Liver (tissue), 3 donors: ENCODE measurements around the gene ZNF627.

Experiments
- GABPA ChIP-seq, 2 donors: IDR thresholded peaks in 1 of 2; conservative IDR thresholded peaks in 1 of 2; 2 replicates each; pipeline ENCODE4 v1.6.1; 2016; ENCODE audit warnings: antibody characterized with exemption in 2 of 2, mild to moderate bottlenecking in 1 of 2, moderate library complexity in 1 of 2
- JUND ChIP-seq, 2 donors: IDR thresholded peaks; 2 replicates each; pipeline ENCODE4 v1.6.1; 2016; ENCODE audit warnings: antibody characterized with exemption in 2 of 2
- RXRA ChIP-seq, 2 donors: IDR thresholded peaks; 2 replicates each; pipeline ENCODE4 v1.6.1; 2017 to 2018; ENCODE audit warnings: antibody characterized with exemption in 2 of 2, mild to moderate bottlenecking in 1 of 2
- YY1 ChIP-seq: IDR thresholded peaks from 2 replicates; pipeline ENCODE4 v1.6.1; 2016; ENCODE audit warnings: antibody characterized with exemption, mild to moderate bottlenecking
- TF ChIP-seq, protein P1 (sequence below): fragments of 150-350 bp; IDR thresholded peaks from 2 replicates; pipeline ENCODE4 v1.5.1; 2017; ENCODE audit warnings: improper control_type of control experiment, low read depth, low read length; ENCODE audit not compliant: missing input control
- TF ChIP-seq, protein P2 (sequence below): IDR thresholded peaks from 2 replicates; pipeline ENCODE4 v1.6.1; 2016; ENCODE audit warnings: antibody characterized with exemption
- donor health status: healthy.
- donor health status: healthy.

DNA sequence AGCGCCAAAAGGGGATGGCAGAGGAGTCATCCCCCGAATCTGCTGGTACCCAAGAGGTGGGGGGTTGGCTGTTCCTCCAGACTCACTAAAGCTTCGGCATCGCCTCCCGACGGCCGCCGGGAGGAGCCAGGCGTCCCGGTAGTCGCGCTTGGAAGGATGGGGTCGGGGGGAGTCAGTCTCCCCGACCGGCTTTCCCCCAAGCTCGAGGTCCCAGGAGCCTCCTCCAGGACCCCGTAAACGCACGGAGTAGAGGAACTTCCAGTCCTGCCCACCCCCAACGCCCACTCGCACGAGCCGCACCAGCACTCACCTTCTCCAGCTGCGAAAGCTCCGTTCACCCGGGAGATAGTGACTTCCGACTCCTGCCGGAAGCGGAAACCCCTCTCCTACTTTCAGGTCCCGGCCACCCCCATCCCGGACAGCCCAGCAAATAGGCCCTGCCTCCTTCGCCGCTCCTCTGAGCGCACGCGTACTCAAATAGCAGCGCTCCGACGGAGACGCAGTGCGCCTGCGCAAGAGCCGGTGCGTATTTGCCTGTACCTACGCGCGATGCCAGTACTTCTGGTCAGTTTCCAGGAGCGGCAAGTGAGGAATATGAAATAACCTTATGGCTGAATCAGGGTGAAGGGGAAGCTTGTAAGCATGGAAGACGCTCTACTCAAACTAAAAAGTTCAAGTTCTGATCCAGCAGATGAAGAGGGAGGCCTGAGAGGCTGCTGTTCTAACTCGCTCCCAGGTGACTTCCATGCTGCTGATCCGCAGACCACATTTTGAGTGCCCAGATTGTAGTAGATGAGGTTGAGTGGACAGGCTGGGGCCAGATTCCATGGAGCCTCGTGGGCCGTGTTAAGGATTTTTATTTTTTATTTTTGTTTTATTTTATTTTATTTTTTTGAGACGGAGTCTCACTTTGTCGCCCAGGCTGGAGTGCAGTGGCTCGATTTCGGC is 38.1 kb upstream of the ZNF627 start, which contains the start of gene ELOF1:
- TF ChIP-seq, protein P1, sequence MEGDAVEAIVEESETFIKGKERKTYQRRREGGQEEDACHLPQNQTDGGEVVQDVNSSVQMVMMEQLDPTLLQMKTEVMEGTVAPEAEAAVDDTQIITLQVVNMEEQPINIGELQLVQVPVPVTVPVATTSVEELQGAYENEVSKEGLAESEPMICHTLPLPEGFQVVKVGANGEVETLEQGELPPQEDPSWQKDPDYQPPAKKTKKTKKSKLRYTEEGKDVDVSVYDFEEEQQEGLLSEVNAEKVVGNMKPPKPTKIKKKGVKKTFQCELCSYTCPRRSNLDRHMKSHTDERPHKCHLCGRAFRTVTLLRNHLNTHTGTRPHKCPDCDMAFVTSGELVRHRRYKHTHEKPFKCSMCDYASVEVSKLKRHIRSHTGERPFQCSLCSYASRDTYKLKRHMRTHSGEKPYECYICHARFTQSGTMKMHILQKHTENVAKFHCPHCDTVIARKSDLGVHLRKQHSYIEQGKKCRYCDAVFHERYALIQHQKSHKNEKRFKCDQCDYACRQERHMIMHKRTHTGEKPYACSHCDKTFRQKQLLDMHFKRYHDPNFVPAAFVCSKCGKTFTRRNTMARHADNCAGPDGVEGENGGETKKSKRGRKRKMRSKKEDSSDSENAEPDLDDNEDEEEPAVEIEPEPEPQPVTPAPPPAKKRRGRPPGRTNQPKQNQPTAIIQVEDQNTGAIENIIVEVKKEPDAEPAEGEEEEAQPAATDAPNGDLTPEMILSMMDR = no peak
- TF ChIP-seq JUND (IDR thresholded peaks at IDR 0.05) (no peak), RXRA (IDR thresholded peaks at IDR 0.05) (peak in 1 of 2 donors; percentile 11), YY1 (peak; percentile 86), GABPA (IDR thresholded peaks at IDR 0.05 in 1 of 2, conservative IDR thresholded peaks at IDR 0.05 in 1 of 2) (peak; percentile 91 to 98)
- TF ChIP-seq, protein P2, sequence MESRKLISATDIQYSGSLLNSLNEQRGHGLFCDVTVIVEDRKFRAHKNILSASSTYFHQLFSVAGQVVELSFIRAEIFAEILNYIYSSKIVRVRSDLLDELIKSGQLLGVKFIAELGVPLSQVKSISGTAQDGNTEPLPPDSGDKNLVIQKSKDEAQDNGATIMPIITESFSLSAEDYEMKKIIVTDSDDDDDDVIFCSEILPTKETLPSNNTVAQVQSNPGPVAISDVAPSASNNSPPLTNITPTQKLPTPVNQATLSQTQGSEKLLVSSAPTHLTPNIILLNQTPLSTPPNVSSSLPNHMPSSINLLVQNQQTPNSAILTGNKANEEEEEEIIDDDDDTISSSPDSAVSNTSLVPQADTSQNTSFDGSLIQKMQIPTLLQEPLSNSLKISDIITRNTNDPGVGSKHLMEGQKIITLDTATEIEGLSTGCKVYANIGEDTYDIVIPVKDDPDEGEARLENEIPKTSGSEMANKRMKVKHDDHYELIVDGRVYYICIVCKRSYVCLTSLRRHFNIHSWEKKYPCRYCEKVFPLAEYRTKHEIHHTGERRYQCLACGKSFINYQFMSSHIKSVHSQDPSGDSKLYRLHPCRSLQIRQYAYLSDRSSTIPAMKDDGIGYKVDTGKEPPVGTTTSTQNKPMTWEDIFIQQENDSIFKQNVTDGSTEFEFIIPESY = no peak
